HL-60/S4 treated with retinoic acid at 250 ng/mL for 4 days and 3 days (cell line): ENCODE results near the gene FAM241A.

Experiments used
- in situ Hi-C: fragments of 300-500 bp; cut with MboI; formaldehyde crosslinking; loops from 2 replicates; pipeline ENCODE4 v1.7.0; 2022; ENCODE audit warnings: low sequenced_read_pairs

FAM241A gene

DNA sequence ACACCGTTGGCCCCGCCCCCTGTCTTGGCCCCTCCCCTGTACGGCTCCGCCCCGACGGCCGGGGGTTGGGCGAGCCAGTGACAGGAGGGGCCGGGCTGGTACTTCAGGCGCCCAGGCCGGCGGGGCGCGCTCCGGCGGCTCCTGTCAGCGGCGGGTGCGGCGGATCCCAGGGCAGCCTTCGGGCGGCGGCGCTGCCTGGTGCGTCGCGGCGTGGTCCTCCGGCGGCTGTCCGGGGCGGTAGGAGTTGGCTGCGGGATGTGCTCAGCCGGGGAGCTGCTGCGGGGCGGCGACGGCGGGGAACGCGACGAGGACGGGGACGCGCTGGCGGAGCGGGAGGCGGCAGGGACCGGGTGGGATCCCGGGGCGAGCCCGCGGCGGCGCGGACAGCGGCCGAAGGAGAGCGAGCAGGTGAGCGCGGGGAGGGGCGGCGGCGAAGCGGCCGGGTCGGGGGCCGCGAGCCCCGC is at the start of gene FAM241A:
Gene FAM241A (plus strand): TSS at position 129 of the 464 bp plus-strand sequence. CDS start 127 bp downstream, at position 256.
- in situ Hi-C loops: no loop called here

GRCh38 chr4:112098841-112099530 is 46.3 kb upstream of the FAM241A start:
- in situ Hi-C loops: no loop called here

GRCh38 chr4:112099701-112100297 is 45.5 kb upstream of the FAM241A start:
- in situ Hi-C loops: loop anchor here (25.0 kb wide), 1 partner anchor 663 kb away; no protein-coding TSS in a partner anchor

DNA sequence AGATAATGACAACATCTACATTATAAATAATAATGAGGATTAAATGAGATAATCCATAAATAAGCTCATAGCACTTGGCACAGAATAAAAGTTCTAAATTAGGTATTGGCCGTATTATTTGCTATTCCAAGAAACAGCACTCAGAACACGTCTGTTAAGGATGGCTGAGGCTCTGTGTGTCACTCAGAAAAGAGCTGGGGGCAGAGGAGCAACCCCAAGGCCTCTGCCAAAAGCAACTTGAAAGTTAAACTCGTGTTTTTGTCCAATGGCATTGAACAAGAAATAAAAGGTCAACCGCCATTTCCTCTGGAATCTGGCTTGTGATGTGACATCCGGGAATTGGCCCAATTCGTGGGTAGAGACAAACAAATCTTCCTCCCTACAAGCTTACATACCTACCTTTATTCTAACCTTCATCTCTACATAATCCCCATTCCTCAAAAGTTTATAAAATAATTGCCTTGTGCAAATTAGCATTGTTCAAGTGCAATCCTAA is 42.3 kb upstream of the FAM241A start:
- in situ Hi-C loops: loop anchor here (25.0 kb wide), 1 partner anchor 659 kb away; no protein-coding TSS in a partner anchor

DNA sequence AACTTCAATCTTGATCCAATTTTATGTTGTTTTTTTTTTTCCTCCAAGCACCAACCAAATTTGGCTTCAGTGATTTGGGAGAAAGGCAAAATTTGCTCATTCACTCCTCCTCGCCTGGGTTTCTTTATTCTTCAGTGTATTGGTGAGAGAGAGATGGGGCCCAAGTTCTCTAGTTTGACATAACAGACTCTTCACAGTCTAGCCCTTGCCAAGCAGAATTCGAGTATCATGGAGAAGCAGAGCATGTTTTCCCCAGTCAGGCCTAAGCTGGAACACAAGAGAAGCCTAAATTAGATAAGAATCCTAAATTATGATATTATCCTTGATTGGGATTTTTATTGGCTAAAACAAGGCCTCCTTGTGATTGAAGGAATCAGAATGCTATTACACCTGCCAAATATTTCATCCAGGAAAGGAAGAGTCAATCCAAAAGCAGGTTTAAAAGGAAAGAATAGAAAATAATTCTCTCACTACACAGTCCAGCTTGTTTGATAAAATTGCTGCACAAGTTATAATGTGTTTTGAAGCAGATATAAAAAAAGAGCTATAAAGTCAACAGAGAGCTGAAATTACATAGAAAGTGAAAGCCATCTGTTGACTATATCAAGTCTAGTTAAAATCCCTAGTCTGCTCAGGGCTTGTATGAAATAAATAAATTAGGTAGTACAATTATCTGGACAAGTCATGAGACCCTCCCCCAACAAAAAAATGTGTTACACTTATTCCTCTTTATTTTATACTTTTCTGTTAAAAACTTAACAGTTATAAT is 39.9 kb upstream of the FAM241A start:
- in situ Hi-C loops: loop anchor here (25.0 kb wide), 1 partner anchor 657 kb away; no protein-coding TSS in a partner anchor

DNA sequence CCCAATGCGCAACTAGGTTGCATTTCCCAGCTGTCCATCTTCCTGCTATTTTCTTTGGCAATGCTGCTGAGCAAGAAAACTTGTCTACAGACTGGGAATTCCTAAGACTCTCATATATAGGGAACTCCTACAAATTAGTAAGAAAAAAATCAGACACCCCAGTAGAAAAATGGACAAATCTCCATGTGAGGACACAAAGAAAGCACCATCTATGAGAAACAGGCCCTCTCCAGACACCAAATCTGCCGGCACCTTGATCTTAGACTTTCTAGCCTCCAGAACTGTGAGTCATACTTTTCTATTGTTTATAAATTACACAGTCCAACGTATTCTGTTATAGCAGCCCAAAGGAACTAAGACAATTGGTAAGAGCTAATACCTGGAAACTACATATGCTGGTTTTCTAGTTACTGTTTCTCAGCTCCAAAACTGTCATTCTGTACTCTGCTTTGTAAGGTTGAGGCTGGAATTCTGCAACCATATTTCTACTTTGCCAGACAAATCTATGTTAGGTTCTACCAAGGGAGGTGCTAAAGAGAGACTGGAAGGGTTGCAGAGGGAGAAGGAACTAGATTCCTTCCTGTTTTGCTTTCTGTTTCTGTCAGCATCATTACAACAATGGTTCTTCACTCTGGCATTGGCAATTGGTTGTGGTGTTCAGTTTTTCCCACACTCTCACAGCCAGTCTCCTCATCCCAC is 35.7 kb upstream of the FAM241A start:
- in situ Hi-C loops: loop anchor here (25.0 kb wide), 1 partner anchor 653 kb away; no protein-coding TSS in a partner anchor

GRCh38 chr4:112110059-112110425 is 35.2 kb upstream of the FAM241A start:
- in situ Hi-C loops: loop anchor here (25.0 kb wide), 1 partner anchor 652 kb away; no protein-coding TSS in a partner anchor

DNA sequence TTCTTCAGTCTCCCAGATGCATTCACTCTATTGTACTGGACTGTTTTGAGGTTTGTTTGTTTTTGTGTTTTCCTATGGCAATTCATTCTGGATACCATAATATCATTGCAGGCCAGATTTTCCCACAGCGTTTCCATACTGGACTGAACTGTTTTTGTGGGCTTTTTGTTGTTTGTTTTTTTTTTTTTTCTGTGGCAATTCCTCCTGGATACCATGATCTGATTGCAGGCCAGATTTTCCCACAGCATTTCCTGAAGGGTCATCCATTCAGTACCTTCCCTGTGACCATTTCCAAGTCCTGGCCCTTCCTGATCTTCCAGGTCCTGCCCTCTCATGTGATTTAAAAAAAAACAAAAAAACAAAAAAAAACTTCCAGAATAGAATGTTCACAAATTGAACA is 33.9 kb upstream of the FAM241A start:
- in situ Hi-C loops: loop anchor here (25.0 kb wide), 1 partner anchor 651 kb away; no protein-coding TSS in a partner anchor

- in situ Hi-C loops: loop anchor here (25.0 kb wide), 1 partner anchor 650 kb away; no protein-coding TSS in a partner anchor
These were observed 33.2 kb upstream of the FAM241A start for GRCh38 chr4:112112095-112112494.

DNA sequence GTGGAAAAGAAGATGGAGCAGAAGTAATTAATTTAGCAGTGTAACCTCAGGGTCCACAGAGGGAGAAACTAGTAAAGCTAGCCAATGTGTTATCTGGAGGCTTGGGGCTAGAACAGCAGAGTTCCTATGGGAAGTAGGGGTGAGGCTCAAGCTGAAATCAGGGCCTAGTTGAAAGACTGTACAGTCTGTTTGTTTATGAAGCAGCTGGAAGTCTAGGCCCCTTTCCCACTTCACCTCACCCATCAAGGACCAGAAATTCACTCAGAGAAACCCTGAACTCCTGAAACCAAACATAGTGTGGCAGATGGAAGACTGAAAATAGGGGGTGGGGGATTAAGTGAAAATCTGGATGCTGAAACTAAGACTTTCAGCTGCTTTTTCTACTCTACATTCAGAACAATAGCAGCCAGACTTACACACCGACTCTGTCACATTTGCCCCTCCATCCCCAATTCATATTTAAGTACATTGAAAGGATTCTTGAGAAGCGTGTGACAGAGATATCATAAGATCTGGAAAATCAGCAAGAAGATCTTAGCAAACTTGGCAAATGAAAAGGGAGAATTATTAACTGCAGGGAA is 32.6 kb upstream of the FAM241A start:
- in situ Hi-C loops: loop anchor here (25.0 kb wide), 1 partner anchor 650 kb away; no protein-coding TSS in a partner anchor

- in situ Hi-C loops: loop anchor here (25.0 kb wide), 1 partner anchor 648 kb away; no protein-coding TSS in a partner anchor
These were observed 31.4 kb upstream of the FAM241A start for GRCh38 chr4:112113864-112114263.

DNA sequence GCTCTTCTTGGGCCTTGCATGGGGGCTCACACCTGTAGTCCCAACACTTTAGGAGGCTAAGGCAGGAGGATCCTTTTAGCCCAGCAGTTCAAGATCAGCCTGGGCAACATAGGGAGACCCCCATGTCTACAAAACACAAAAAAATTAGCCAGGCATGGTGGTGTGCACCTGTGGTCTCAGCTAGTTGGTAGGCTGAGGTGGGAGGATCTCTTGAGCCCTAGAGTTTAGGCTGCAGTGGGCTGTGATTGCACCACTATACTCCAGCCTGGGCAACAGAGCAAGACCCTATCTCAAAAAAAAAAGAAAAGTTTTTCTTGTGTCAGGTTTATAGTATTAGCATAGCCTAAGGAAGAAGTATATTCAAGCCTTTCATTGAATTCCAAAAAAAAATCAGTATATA is 30.8 kb upstream of the FAM241A start:
- in situ Hi-C loops: loop anchor here (25.0 kb wide), 1 partner anchor 648 kb away; no protein-coding TSS in a partner anchor

DNA sequence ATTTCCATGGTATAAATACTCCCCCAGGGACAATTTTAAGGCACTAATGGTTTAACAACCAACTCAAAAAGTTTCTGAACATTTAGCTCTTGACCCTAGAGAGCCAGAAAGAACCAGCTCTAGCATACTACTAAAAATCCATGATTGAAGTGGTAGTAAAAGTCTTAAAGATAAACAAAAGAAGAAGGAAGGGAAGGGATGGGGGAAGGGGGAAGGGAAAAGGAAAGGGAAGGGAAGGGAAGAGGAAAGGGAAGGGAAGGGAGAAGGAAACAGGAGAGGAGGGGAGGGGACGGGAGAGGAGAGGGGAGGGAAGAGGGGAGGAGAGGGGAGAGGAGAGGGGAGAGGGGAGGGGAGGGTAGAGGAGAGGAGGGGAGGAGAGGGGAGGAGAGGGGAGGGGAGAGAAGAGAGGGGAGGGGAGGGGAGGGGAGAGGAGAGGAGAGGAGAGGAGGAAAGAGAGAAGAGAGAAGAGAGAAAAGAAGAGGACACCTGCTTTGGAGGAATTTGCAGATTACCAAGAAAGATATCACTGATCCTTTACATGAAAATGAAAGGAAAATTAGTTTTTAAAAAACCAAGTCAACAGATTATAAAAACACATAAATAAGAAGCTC is 26.4 kb upstream of the FAM241A start:
- in situ Hi-C loops: loop anchor here (25.0 kb wide), 1 partner anchor 643 kb away; no protein-coding TSS in a partner anchor

DNA sequence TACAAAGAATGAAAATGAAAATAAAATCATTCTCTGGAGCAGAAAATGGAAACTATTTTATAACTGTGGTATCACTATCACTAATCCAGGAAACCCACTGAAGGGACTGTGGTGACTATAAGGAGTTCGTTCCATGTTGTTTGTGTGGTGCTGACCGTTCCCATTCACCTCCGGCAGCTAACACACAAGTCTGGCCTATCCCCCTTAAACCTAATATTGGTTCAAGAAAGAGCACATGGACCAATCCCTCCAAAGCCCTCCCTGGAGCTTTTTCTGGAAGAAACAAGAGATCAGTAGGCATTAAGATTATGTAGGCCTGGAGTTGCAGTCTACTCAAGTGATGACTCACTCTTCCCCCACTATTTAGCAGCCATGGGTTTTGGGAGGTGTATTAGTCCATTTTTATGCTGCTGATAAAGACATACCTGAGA is 25.9 kb upstream of the FAM241A start:
- in situ Hi-C loops: loop anchor here (25.0 kb wide), 1 partner anchor 643 kb away; no protein-coding TSS in a partner anchor

GRCh38 chr4:112120021-112120420 is 25.2 kb upstream of the FAM241A start:
- in situ Hi-C loops: loop anchor here (25.0 kb wide), 1 partner anchor 642 kb away; no protein-coding TSS in a partner anchor

DNA sequence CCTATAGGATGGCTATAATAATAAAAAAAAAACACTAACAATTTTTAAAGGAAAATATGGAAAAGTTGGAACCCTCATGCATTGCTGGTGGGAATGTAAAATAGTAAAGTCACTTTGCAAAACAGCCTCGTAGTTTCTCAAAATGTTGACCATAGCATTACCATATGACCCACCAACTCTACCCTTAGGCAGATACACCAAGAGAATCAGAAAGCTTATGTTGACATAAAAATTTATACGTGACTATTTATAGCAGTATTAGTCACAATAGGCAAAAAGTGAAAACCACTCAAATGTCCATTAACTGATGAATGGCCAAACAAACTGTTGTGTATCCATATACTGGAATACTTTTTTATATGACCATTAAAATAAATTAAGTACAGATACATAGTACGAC is 19.8 kb upstream of the FAM241A start:
- in situ Hi-C loops: no loop called here

DNA sequence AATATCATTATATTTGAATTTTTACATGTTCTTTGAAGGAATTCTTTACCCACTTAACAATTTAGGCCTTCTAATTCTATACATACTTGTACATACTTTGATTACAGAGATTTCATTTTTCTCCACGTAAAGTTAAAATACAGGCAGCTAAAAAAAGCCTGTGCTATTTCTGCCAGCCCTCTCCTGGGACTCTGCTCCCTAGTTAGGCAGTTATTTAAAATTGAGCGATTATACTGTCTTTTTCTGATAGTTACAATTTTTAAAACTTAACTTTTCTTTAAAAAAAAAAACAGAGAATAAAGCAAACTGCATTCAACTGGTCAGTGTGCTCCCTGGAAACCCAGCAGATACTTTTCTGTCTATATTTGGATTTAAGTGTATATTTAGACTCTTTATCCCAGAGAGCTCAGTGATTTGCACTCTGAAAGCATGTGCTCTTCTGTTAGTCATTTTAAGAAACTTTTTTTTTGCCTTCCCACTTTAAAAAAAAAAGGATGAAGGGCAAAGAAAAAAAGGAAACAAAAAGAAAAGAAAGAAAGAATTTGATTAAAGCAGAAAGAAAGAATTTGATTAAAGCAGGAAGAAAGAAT is 18.1 kb upstream of the FAM241A start:
- in situ Hi-C loops: no loop called here

GRCh38 chr4:112127803-112128202 is 17.5 kb upstream of the FAM241A start:
- in situ Hi-C loops: no loop called here

DNA sequence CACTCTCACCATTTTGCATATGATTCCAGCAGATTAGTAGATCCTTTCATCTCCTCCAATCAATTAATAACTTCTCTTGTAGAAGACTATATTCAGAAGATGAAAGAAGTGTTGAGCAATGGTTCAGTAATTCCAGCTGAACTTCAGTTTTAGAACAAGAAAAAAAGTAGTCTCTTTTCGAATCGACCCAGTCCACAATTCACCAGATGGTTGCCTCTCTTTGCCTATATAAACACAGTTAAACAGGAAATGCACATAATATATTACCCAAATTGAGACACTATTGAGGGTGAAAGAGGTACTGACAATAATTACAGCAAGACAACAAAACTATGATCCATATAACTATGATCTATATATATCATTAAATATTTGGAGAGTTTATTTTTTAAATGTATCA is 16.8 kb upstream of the FAM241A start:
- in situ Hi-C loops: no loop called here
